Lung (tissue), 12 donors: ENCODE data around the gene EML5. TPM values are rescaled to one million over a fixed set of nuclear protein-coding genes. Genes with fewer than 3 reads are reported as not detected.

Experiments
- ATAC-seq: fragments of 200-7000 bp; cut with Tn5 transposase; one replicate; pipeline ENCODE4 v1.9.1; 2020; ENCODE audit warnings: moderate number of reproducible peaks; ENCODE audit not compliant: insufficient read depth, low FRiP score
- DNase-seq, 3 donors: peaks; one replicate each; pipeline ENCODE4 v3.0.0-alpha.2; 2013 to 2017
- H3K27ac ChIP-seq, 2 donors: one replicate each; pipeline ENCODE4 v1.5.1; 2013; ENCODE audit warnings: mild to moderate bottlenecking in 2 of 2, moderate library complexity in 2 of 2, control low read depth in 1 of 2, inconsistent platforms in 1 of 2, low read depth in 1 of 2, low read length in 1 of 2
- H3K27me3 ChIP-seq, 3 donors: one replicate each; pipeline ENCODE4 v1.5.1; 2013; ENCODE audit warnings: low read length in 2 of 3; ENCODE audit not compliant: control insufficient read depth in 3 of 3, insufficient read depth in 3 of 3
- H3K36me3 ChIP-seq, 4 donors: one replicate each; pipeline ENCODE4 v1.5.1; 2013; ENCODE audit warnings: low read length in 4 of 4, mild to moderate bottlenecking in 1 of 4, moderate library complexity in 1 of 4; ENCODE audit not compliant: control insufficient read depth in 4 of 4, insufficient read depth in 4 of 4
- H3K4me1 ChIP-seq, 5 donors: one replicate each; pipeline ENCODE4 v1.5.1; 2013; ENCODE audit warnings: low read length in 5 of 5, mild to moderate bottlenecking in 2 of 5, moderate library complexity in 1 of 5; ENCODE audit not compliant: control insufficient read depth in 5 of 5, insufficient read depth in 5 of 5
- H3K4me3 ChIP-seq: one replicate; pipeline ENCODE4 v1.5.1; 2013; ENCODE audit warnings: mild to moderate bottlenecking, control low read depth, moderate library complexity
- H3K9ac ChIP-seq, 2 donors: one replicate each; pipeline ENCODE4 v1.5.1; 2013; ENCODE audit warnings: low read length in 2 of 2, control low read depth in 1 of 2; ENCODE audit not compliant: insufficient read depth in 1 of 2
- H3K9me3 ChIP-seq, 4 donors: one replicate each; pipeline ENCODE4 v1.5.1; 2013; ENCODE audit warnings: low read length in 3 of 4, mild to moderate bottlenecking in 1 of 4, moderate library complexity in 1 of 4; ENCODE audit not compliant: control insufficient read depth in 4 of 4, insufficient read depth in 3 of 4
- WGBS, 2 donors: extraction: QIAGEN DNeasy Blood & Tissue Kit; methylation state at CpG; one replicate each; pipeline ENCODE4 v1.1.7; 2013; 5-methylcytosine and 5-hydroxymethylcytosine counted together
- polyA plus RNA-seq, 2 donors: library from polyadenylated mRNA; stranded (reverse); fragments of 200-250 nt; gene quantifications; one replicate each; pipeline ENCODE4 v1.2.1, GENCODE V29; 2013
- total RNA-seq, 2 donors: library from RNA; depleted of rRNA in 1 of 2; stranded (reverse); fragments of >200 nt in 1 of 2; gene quantifications; one replicate each; pipeline ENCODE4 v1.2.1, GENCODE V29; 2014 to 2021
- TF ChIP-seq, protein P1 (sequence below): IDR thresholded peaks from 2 replicates; pipeline ENCODE4 v1.5.1; 2012; ENCODE audit warnings: mild to moderate bottlenecking; ENCODE audit errors: control extremely low read depth, extremely low read depth
- donor health status: control.
- donor health status: control.
- donor health status: Bipolar disorder and iron deficiency.
- donor health status: healthy.
- donor health status: DM: yes; HTN: yes; CAD: no.

The EML5 gene
- total and polyA plus RNA-seq, 4 donors: 0.31 to 10.2 (median 1.2) TPM

DNA sequence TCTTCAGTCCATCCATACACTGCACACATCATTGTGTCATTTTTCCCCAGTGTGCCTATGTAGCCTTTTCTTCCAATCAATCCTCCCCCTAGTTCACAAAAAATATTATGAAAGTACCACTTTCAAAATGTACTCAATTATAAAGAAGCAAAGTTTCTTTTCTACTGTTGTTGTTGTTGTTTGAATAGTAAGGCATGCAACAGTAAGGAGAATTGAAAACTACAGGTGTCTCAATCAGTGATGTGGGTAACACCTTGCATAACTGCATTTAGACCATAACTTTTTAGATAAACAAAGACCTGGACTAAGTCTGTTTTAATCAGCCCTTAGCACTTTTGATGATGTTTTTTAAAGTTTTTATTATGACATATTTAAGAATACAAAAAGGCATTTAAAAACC is 104.4 kb downstream of the EML5 start:
- DNase-seq: no peak
- no peak for ATAC-seq

DNA sequence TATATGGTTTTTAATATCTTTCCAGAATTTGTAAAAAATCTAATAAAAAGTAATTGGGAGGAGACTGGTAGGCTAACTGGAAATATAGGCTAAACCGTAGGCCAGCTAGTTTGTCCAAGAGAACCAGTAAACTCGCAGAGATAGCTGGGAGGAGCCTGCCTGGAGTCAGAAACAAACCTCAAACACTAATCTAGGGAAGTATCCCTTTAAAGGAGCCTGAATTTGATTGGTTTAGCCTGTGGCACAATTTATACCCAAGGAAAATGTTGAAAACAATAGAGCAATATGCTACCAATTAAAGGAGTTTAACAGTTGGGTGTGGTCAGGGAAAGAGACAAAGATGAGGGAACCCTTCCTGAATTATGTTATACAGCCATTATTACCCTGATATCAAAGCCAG is 109.6 kb downstream of the EML5 start:
- no peaks in the 10 kb centered on the region for H3K36me3 ChIP-seq
- no peaks in the 10 kb centered on the region for H3K9me3 ChIP-seq
- TF ChIP-seq, protein P1, sequence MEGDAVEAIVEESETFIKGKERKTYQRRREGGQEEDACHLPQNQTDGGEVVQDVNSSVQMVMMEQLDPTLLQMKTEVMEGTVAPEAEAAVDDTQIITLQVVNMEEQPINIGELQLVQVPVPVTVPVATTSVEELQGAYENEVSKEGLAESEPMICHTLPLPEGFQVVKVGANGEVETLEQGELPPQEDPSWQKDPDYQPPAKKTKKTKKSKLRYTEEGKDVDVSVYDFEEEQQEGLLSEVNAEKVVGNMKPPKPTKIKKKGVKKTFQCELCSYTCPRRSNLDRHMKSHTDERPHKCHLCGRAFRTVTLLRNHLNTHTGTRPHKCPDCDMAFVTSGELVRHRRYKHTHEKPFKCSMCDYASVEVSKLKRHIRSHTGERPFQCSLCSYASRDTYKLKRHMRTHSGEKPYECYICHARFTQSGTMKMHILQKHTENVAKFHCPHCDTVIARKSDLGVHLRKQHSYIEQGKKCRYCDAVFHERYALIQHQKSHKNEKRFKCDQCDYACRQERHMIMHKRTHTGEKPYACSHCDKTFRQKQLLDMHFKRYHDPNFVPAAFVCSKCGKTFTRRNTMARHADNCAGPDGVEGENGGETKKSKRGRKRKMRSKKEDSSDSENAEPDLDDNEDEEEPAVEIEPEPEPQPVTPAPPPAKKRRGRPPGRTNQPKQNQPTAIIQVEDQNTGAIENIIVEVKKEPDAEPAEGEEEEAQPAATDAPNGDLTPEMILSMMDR: no peak
- no peak overlapping the region for H3K27ac ChIP-seq
- H3K4me1 ChIP-seq: no peaks in the 10 kb centered on the region
- ATAC-seq (no peak), DNase-seq (no peak)
- H3K9ac ChIP-seq: no peak overlapping the region
- H3K4me3 ChIP-seq: no peak overlapping the region
- 65 to 78% methylated on average over 2 of the region's 2 CpGs for WGBS, 2 donors
- no peaks in the 10 kb centered on the region for H3K27me3 ChIP-seq

More for the DNA sequence above, 104.4 kb downstream of the EML5 start:
- no peaks in the 10 kb centered on the region for H3K27me3 ChIP-seq
- TF ChIP-seq, protein P1: no peak
- H3K9ac ChIP-seq: no peak overlapping the region
- no peaks in the 10 kb centered on the region for H3K36me3 ChIP-seq
- no peak overlapping the region for H3K27ac ChIP-seq
- H3K9me3 ChIP-seq: no peaks in the 10 kb centered on the region
- H3K4me3 ChIP-seq: no peak overlapping the region
- no peaks in the 10 kb centered on the region for H3K4me1 ChIP-seq

DNA sequence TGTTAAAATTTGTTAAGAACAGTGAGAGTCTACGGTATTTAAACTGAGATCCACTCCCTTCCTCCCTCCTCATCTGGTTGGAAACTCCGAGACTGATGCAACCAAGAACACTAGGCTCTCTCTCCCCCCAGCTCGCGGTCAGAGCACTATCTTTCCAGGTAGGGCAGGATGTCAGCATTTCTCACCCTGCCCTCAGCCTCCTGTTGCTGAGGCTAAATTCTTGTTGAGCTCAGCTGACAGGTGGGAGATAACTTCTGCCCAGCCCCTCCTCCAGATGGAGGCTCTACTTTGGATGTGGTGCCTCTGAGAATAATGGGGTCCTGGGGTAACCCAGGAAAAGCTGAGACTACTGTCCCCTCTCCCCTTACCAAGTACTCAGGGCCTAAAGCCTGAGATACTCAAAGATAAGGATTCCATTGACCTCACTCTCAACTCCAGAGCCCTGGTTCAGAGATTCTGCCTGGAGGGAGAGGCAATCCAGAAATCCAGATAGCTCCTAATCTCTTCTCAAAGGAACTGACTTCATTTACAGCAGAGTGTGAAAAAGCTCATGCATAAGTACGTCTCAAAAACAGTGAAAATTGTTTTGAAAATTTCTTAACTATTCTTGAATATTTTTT is 110.1 kb downstream of the EML5 start:
- no peak for DNase-seq
- Histone ChIP-seq H3K27me3 (no peaks in the 10 kb centered on the region), H3K9ac (no peak overlapping the region), H3K27ac (no peak overlapping the region), H3K36me3 (no peaks in the 10 kb centered on the region), H3K4me1 (no peaks in the 10 kb centered on the region), H3K9me3 (no peaks in the 10 kb centered on the region), H3K4me3 (no peak overlapping the region)
- no peak for ATAC-seq
- 51 to 70% methylated on average over 5 of the region's 5 CpGs for WGBS, 2 donors
- TF ChIP-seq, protein P1: no peak
